Measurements from ENCODE around the gene TEX38.

DNA sequence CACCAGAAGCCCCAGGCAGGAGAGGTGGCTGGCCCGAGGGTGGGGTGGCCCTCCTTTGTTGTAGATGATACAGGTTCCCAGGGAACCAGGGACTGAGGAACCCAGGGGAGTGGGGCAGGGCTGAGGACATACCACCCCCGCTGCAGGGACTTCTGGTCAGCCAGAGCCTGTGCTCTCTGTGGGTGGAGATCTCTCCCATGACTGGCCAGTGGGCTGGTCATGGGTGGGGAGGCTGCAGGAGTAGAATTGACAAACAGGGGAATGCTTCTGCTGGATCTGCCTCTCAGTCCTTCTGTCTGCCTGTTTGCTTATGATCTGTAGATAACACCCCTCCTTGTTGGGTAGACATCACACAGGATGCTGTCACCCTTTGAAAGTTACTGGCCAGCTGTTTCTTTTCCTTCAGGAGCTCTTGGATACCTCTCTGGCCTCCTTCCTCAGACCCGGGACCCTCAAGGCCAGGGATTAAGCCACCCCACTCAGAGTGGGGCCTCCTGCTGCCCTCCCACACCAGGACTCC lies 50.1 kb downstream of the TEX38 start:
- TF ChIP-seq, protein P1, sequence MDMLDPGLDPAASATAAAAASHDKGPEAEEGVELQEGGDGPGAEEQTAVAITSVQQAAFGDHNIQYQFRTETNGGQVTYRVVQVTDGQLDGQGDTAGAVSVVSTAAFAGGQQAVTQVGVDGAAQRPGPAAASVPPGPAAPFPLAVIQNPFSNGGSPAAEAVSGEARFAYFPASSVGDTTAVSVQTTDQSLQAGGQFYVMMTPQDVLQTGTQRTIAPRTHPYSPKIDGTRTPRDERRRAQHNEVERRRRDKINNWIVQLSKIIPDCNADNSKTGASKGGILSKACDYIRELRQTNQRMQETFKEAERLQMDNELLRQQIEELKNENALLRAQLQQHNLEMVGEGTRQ (CRISPR knock-in tag; IDR thresholded peaks at IDR 0.05) = no peak
- TF ChIP-seq, protein P2, sequence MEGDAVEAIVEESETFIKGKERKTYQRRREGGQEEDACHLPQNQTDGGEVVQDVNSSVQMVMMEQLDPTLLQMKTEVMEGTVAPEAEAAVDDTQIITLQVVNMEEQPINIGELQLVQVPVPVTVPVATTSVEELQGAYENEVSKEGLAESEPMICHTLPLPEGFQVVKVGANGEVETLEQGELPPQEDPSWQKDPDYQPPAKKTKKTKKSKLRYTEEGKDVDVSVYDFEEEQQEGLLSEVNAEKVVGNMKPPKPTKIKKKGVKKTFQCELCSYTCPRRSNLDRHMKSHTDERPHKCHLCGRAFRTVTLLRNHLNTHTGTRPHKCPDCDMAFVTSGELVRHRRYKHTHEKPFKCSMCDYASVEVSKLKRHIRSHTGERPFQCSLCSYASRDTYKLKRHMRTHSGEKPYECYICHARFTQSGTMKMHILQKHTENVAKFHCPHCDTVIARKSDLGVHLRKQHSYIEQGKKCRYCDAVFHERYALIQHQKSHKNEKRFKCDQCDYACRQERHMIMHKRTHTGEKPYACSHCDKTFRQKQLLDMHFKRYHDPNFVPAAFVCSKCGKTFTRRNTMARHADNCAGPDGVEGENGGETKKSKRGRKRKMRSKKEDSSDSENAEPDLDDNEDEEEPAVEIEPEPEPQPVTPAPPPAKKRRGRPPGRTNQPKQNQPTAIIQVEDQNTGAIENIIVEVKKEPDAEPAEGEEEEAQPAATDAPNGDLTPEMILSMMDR (IDR thresholded peaks at IDR 0.05) = no peak
- no peak for TF ChIP-seq NR2C2 (CRISPR knock-in tag; IDR thresholded peaks at IDR 0.05)
- no peak for TF ChIP-seq TEAD1 (CRISPR knock-in tag; IDR thresholded peaks at IDR 0.05)
- TF ChIP-seq, protein P3, sequence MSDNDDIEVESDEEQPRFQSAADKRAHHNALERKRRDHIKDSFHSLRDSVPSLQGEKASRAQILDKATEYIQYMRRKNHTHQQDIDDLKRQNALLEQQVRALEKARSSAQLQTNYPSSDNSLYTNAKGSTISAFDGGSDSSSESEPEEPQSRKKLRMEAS (CRISPR knock-in tag; IDR thresholded peaks at IDR 0.05) = no peak
- TF ChIP-seq ATF2 (CRISPR knock-in tag; IDR thresholded peaks at IDR 0.05; ENCODE audit: borderline replicate concordance, low read depth) = no peak
- TF ChIP-seq GABPB1 (CRISPR knock-in tag; IDR thresholded peaks at IDR 0.05) = no peak
- TF ChIP-seq CREM (CRISPR knock-in tag; IDR thresholded peaks at IDR 0.05) = no peak
- TF ChIP-seq, protein P4, sequence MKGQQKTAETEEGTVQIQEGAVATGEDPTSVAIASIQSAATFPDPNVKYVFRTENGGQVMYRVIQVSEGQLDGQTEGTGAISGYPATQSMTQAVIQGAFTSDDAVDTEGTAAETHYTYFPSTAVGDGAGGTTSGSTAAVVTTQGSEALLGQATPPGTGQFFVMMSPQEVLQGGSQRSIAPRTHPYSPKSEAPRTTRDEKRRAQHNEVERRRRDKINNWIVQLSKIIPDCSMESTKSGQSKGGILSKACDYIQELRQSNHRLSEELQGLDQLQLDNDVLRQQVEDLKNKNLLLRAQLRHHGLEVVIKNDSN (CRISPR knock-in tag; IDR thresholded peaks at IDR 0.05) = no peak
- TF ChIP-seq HMGA2 (CRISPR knock-in tag; IDR thresholded peaks at IDR 0.05) = no peak
- no peak for TF ChIP-seq NR1H2 (CRISPR knock-in tag; IDR thresholded peaks at IDR 0.05)

Measured in WTC11 (cell line).